Stimulated activated CD4-positive, alpha-beta T cell treated with anti-CD3 and anti-CD28 coated beads, Interleukin-15, amount 100 ng/mL, for 1 hour (primary cell): Measurements from ENCODE around the gene WDR49.
"Not testable (repeated sequence)": the region's sequence is repeated elsewhere in the genome, so short reads cannot be mapped to it uniquely, and the experiment has no call there.

Experiments used
- DNase-seq, 2 donors: peaks; one replicate each; pipeline ENCODE4 v3.0.0-alpha.2; 2020; ENCODE audit warnings: low read depth in 1 of 2, low spot score in 1 of 2

WDR49 gene

DNA sequence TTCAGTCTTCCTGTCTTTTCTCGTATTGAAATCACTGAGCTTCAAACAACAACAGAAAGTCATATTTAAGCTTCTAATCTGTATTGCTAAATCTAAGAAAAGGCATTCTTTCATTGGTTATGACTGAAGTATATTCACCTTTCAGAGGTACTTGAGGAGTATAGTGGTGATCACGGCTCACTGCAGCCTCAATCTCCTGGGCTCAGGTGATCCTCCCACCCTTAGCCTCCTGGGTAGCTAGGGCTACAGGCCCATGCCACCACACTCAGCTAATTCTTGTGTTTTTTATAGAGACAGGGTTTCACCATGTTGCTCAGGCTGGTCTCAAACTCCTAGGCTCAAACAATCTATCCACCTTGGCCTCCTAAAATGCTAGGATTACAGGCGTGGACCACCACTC is 38.7 kb downstream of the WDR49 start:
- no peak for DNase-seq

DNA sequence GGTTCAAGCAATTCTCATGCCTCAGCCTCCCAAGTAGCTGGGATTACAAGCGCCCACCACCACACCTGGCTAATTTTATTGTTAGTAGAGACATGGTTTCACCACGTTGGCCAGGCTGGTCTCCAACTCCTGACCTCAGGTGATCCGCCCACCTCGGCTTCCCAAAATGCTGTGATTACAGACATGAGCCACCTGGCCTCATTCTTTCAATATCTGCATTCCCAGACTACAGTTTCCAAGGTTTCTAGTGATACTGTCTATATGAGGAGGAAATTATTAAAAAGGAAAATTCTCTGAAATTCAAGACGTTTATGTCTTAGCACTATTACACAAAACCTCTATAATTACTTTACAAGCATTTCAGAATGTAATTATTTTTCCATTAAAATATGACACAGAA is 39.5 kb downstream of the WDR49 start:
- not testable (repeated sequence) for DNase-seq

DNA sequence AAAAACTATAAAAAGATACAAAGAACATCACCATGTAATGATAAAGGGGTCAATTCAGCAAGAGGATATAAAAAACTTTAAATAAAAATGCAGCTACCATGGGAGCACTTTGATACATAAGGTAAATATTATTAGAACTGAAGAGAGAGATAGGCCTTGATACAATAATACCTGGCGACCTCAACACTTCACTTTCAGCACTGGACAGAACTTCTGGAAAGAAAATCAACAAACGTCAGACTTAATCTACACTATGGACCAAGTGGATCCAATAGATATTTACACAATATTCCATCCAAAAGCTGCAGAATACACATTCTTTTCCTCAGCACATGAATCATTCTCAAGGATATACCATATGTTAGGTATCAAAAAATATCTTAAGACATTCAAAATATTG is 42.0 kb downstream of the WDR49 start:
- no peak for DNase-seq

DNA sequence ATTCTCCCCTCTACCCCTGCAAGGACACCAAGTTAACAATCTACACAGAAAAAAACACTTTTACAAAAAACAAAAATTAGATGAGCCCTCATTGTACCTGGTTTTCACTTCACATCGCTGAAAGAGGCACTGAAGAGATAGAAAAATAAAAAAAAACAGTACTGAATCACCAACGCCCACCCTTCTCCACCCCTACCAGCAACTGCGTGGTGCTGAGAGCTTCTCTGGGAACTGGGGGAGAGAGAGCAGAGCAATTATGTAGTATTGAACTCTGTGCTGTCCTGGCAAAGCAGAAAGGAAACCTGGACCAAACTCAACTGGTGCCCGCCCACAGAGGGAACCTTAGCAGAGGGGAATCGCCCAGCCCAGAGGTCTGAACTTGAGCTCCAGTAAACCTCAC is 44.6 kb downstream of the WDR49 start:
- no peak for DNase-seq

DNA sequence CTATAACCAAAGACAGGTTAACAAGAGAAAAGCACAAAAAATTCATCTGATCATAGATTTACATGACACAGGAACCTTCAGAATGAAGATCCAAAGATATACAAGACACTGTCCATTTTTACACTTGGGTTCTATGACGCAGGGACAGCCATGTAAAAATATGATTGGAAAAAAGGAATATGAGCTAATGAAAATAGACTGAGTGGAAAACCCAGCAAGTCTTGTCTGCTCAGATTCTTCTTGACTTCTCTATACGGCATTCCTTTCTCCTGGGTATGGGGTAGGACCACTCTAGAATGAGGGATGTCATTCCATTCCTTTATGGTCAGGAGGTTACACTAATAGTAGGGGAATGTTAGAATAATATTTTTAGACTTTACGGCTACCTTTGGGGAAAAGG is 46.9 kb downstream of the WDR49 start:
- no peak for DNase-seq

DNA sequence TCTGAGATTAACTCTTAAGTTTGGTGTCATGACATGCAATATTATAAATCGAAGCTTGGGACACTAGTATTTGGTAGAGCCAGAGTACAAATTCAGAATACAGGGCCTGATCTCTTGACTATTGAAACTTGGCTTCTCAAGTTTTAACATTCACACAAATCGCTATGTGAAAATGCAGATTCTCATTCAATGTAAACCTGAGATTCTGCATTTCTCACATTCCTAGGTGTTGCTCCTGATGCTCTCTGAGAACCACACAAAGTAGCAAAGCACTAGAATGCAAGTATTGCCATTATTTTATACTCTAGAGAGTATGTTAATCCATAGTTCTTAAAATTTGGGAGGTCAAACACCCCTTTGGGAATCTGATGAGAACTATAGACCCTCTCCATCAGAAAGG is 47.9 kb downstream of the WDR49 start:
- no peak for DNase-seq

DNA sequence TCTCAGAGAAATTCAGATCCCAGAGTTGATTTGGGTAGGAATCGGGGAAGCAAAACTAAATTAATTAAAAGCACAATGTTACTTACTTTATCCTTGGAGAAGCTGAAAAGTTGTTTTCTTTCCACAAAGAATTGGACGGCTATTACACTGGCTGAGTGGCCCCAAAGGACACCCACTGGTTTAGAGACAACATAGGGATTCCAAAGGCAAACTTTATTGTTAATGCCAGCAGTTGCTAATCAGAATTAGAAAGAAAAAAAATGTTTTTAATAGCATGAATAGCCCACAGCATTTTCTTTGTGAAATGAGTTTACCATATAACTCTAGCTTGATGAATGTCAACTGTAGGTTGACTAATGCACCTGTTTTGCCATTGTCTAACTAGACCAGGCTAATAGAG is 51.7 kb downstream of the WDR49 start:
- DNase-seq: no peak

DNA sequence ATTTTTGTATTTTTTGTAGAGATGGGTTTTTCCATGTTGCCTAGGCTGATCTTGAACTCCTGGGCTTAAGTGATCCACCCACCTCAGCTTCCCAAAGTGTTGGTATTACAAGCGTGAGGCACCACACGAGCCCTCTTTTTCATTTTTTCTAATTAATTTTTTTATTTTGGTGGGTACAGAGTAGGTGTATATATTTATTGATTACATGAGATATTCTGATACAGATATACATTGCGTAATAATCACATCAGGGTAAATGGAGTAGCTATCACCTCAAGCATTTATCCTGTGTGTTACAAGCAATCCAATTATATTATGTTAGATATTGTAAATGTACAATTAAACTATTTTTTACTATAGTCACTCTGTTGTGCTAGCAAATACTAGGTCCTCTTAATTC is 66.1 kb downstream of the WDR49 start:
- DNase-seq: no peak

DNA sequence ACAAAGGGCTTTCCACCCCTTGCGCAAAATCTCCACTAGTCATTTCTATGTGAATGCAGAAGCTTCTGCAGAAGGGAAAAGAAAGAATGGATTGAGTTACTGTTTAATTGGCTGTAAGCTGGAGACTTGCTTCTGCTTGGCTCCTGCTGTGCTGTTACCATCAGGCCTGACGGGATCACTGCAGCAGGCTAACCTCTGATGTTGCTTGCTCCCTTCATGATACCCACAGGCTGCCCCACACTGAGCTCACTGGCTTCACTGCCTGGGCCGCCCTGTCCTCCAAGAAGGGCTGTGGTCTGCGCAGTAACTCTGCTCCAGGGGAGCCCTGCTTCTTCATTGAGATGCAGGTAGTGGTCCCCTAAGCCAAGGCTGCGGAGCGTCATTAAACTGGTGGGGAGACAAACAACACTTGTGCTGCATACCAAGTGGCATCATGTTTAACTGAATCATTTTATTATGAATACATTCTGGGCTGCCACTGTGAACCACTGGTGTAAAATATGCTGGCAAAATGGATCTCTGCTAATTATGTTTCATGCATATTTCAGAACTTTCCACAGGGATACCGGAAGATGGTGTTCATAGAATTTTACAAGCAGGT is 78.6 kb downstream of the WDR49 start:
- DNase-seq: no peak

DNA sequence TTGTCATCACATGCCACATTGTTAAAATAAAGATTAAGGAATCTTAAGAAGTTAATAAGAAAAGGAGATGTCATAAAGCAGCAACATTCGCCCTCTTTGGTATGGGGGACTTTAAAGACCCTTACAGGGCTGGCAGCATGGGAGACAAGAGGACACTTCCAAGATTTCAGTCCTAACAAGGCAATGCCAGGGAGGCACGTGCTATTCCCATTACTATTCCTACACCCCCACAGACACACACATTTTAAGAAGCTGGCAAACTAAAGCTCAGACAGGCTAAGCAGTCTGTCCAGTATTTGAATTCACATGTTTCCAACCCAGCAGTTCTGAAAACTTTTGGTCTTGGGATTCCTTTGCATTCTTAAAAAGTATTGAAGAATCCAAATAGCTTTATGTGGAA is 80.8 kb downstream of the WDR49 start:
- no peak for DNase-seq

DNA sequence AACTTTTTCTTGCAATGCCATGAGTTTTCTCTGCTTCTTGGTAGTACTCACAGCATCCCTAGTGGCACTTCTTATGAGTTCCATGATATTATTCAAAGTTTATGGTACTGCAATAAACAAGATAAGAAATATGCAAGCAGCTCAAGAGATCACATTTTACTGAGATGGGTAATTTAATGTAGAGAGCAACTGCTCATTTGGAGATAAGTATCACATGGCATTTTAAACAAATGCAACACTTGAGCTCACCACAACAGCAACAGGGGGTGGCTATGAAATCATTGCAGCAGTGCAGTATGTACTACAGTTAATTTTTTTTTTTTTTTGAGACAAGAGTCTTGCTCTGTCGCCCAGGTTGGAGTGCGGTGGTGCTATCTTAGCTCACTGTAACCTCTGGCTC is 85.1 kb downstream of the WDR49 start:
- no peak for DNase-seq

DNA sequence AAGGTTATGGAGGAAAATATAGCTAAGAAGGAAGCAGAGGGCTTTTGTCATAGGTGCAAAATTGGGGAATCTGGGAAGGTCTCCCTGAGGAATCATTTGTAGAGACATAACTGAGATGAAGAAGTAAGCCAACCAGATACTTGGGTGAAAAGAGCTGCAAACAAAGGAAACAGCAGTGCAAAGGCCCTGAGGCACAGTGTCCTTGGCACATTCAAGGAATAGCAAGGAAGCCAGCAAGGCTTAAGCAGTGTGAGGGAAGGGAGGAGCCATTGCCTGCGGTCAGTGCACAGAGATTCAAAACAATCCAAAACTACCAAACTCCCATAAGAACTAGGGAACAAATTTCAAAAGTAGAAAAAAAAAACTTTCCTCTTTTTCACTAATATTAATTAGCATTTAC is 88.3 kb downstream of the WDR49 start:
- DNase-seq: no peak

DNA sequence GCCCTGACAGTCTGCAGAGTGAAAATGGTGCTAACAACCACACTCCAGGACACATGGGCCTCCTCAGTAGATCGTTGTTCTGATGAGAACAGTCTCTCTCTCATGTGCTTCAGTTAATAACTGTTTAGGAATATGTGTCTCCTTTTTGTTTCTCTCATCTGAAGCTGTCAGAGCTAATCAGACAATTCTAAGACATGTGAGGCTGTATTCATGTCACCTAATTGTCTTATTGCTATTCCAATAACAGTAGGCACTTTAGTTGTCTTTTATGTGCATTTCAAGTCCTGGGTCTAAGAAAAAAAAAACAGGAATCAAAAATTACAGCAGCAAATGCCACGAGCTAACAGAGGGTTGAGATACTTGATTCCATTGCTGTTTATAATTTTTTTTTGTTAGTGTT is 89.1 kb downstream of the WDR49 start:
- no peak for DNase-seq

DNA sequence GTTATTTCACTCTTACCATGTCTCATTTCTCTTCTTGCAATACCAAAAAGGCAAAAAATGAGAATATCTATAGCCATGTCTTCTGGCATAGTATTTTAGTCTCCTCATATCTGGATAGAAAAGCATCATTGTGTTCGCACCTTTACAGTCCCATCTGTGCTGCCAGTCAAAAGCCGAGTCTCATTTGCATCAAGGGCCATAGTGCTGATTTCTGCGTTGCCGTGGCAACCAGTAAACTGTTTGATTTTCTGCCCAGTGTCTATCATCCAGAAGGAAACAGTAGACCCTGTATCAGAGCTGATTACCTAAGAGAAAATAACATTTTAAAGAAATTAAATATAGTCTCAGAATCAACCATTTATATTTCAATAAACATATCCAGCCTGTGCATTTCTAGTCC is 93.8 kb downstream of the WDR49 start:
- DNase-seq: no peak

DNA sequence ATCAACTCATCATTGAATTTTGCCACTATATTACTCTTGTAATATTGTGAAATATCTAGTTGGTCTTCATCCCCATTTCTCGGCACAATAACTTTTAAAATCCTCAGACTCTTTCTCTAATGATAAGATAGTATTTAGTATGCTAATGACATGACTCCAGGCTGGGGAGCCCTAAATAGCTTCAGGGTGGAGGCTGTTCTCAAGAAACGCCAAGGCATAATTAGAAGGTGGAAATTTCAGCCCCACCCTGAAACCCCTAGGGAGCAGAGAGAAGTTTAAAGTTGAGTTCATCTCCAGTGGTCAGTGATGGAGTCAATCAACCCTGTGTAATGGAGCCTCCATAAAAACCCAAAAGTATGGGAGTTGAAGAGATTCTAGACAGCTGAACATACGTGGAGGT is 98.8 kb downstream of the WDR49 start:
- no peak for DNase-seq

DNA sequence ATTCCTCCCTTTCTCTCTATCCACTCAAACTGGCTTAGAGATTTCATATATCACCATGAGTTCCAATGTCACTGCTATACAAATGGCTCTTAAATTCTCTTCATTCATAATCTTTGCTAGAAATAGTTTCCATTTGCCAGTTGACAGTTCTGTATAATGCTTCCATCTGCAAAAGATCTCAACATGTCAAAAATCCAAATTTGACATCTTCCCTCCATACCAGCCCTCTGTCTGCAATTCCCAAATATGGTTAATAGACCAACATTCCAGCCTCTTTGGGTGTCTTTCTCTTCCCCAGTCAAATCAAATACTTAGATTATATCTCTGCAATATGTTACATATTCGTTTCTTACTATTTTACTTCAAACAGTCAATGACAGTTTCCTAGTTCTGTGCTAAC is 115.7 kb downstream of the WDR49 start:
- DNase-seq: no peak

DNA sequence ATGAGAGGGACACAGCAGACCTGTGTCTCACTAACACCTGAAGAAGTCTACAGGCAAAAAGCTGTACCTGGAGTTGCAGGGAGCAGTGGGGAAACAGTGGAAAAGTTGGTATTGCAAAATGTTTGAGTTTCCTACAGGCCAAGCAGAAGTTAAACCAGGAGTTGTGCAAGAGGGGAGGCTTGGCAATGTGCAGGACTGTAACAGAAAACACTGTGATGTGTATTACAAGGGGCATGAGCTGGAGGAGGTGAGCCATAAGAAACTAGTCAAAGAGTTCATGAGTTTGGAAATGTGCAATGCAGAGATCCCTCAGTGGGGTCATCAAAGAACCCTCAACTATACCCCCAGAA is 132.8 kb downstream of the WDR49 start:
- no peak for DNase-seq

DNA sequence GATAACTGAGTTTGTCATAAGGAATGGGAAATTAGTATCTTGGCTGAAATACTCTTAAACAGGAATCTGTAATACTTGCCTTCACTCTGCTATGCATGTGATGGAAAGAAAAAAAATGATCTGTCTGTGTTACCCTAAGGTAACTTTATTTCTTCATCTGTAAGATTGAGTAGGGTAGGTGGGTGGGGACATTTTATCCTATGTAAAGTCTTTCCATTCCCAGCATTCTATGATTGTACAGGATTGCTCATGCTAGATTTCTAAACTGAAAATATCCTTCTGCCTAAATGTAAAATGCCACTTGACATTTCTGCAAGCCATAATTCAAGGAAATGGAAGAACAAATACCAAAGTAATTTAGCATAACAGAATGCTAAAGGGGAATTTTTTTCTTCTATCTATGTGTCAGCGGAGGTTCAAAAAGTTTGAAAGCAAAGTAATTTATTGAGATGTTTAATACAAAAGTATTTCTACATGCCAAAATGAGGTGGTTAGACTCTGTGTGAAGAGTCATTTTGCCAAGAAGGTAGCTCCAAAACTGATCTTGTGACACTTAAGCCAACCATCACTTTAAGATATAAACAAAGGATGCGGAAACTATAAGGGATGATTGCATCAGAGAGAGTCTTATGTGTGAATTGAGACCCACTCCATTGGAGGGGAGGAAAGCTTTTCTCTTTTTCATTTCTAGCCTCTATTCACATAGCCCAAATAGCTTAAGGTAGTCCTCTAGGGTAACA is 133.3 kb downstream of the WDR49 start:
- DNase-seq: no peak

DNA sequence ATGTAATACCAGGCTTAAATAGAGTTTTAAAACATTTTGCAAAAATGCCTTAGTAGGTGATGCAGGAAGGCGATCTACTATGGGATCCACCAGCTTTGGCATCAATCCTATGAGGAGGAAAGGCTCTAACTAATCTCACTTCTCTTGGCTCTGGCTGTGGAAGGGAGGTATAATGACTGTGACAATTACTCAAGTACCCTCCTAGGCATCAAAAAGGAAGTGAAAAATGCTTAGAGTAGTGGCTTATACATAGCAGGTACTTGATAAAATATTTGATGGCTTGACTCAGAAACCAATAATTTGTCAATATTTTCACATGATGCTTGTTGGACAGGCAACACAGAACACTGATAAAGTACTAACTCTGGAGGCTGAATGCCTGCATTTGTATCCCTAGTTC is 145.8 kb downstream of the WDR49 start:
- DNase-seq: no peak

DNA sequence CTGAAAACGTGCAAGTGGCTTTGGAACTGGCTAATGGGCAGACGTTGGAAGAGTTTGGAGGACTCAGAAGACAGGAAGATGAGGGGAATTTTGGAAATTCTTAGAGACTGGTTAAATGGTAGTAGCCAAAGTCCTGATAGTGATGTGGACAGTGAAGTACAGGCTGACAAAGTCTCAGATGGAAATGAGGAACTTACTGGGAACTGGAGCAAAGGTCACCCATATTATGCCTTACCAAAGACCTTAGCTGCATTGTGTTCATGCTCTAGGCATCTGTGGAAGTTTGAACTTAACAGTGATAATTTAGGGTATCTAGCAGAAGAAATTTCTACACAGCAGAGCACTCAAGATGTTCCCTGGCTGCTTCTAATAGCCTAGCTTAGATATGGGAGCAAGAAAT is 151.3 kb downstream of the WDR49 start:
- DNase-seq: no peak

DNA sequence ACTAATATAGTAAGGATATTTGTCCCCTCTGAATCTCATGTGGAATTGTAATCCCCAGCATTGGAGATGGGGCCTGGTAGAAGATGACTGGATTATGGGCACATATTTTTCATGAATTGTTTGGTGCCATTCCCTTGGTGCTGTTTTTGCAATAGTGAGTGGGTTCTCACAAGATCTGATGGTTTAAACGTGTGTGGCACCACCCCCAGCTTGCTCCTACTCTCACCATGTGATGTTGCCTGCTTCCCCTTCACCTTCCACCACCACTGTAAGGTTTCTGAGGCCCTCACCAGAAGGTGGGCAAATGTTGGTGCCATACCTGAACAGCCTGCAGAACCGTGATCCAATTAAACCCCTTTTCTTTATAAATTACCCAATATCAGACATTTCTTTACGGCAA is 151.8 kb downstream of the WDR49 start:
- DNase-seq: no peak

DNA sequence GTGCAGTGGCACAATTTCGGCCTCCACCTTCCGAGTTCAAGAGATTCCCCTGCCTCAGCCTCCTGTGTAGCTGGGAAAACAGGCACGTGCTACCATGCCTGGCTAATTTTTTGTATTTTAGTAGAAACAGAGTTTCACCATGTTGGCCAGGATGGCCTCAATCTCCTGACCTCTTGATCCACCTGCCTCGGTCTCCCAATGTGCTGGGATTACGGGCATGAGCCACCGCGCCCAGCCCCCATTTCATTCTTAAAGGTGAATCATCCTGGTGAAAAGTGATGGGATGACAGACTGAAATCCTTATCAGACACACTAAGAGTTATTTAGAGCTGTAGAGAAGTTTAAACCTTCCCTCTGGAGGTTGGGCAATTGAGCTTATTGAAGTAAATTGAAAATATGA is 155.8 kb downstream of the WDR49 start:
- no peak for DNase-seq

DNA sequence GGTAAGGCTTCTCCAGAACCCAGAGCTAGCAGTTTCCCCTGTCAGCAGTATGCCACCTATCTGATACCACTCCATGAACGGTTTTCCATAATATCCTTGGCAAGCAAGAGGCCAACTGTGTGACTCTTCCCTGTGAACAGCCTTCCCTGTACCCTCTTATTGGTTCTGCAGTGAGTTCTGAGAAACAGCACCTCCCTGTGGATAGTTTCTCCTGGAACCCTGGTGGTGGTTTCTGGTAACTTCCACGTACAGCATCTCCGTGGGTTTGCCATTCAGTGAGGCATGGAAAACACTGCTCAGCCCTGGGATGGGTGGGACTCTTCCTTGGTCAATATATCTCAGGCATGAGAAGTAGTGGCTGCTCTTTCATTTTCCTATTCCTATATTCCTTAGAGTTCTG is 160.5 kb downstream of the WDR49 start:
- DNase-seq: no peak
